Sigmoid colon (tissue), 4 donors: ENCODE data around the gene CFAP210.

Source experiments
- POLR2AphosphoS5 ChIP-seq, 4 donors: sonication (generic); formaldehyde crosslinking; IDR thresholded peaks; one replicate each; pipeline ENCODE4 v1.6.1; 2017; ENCODE audit warnings: antibody characterized with exemption in 4 of 4
- TF ChIP-seq, protein P1 (sequence below), 4 experiments: fragments of 450-650 bp in 3 of 4; fragments of 200-600 bp in 1 of 4; IDR thresholded peaks; one replicate each; pipeline ENCODE4 v1.5.1; 2016 to 2019; ENCODE audit warnings: antibody characterized with exemption in 4 of 4, mild to moderate bottlenecking in 3 of 4, moderate library complexity in 2 of 4

DNA sequence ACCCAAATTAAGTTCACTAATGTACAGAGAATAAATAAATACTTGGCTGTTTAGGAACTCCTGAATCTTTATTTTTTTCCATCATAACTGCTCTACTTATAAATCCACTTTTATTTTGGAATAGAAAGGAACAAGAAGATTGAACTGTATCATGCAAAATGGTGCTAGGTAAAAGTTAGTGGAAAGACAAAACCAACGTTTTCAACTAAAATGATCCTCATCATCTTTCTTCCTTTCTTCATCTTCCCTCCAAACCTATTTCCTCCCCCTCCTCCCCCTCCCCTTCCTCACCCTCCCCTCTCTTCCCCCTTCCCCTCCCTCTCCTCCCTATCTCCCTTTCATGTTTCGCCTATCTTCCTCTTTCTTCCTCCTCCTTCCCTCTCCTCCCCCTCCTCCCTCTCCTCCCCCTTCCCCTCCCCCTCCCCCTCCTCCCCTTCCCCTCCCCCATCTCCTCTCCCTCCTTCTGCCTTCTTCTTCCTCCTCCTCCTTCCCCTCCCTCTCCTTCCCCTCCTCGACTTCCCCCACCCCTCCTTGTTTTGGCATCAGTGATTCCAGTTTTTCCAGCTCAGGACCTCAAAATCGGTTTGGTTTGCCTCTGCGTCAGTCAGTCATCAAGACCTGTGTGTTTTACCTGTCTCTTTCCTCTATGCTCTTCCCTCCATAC lies 44.5 kb upstream of the CFAP210 start:
- TF ChIP-seq, protein P1, sequence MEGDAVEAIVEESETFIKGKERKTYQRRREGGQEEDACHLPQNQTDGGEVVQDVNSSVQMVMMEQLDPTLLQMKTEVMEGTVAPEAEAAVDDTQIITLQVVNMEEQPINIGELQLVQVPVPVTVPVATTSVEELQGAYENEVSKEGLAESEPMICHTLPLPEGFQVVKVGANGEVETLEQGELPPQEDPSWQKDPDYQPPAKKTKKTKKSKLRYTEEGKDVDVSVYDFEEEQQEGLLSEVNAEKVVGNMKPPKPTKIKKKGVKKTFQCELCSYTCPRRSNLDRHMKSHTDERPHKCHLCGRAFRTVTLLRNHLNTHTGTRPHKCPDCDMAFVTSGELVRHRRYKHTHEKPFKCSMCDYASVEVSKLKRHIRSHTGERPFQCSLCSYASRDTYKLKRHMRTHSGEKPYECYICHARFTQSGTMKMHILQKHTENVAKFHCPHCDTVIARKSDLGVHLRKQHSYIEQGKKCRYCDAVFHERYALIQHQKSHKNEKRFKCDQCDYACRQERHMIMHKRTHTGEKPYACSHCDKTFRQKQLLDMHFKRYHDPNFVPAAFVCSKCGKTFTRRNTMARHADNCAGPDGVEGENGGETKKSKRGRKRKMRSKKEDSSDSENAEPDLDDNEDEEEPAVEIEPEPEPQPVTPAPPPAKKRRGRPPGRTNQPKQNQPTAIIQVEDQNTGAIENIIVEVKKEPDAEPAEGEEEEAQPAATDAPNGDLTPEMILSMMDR (IDR thresholded peaks at IDR 0.05), result no peak
- no peak for TF ChIP-seq POLR2AphosphoS5 (IDR thresholded peaks at IDR 0.05)
